Measurements from ENCODE around the gene CTNNA3.

The CTNNA3 gene

GRCh38 chr10:66252986-66253385 is 1443.0 kb downstream of the CTNNA3 start:
- no peak for DNase-seq

- no peak for DNase-seq
Observed at GRCh38 chr10:66246177-66246576, 1449.8 kb downstream of the CTNNA3 start.

- DNase-seq: no peak
Observed at GRCh38 chr10:66244953-66245352, 1451.0 kb downstream of the CTNNA3 start.

GRCh38 chr10:66242885-66243284 is 1453.1 kb downstream of the CTNNA3 start:
- DNase-seq: no peak

- DNase-seq: no peak
Observed at GRCh38 chr10:66239062-66239461, 1456.9 kb downstream of the CTNNA3 start.

- DNase-seq: no peak
Observed at GRCh38 chr10:66238343-66238742, 1457.7 kb downstream of the CTNNA3 start.

- DNase-seq: no peak
Observed at GRCh38 chr10:66234872-66235271, 1461.1 kb downstream of the CTNNA3 start.

GRCh38 chr10:66228887-66229286 is 1467.1 kb downstream of the CTNNA3 start:
- no peak for DNase-seq

- DNase-seq: no peak
Observed at GRCh38 chr10:66223656-66224055, 1472.3 kb downstream of the CTNNA3 start.

GRCh38 chr10:66222462-66223046 is 1473.4 kb downstream of the CTNNA3 start:
- DNase-seq: no peak

- no peak for DNase-seq
Observed at GRCh38 chr10:66218981-66219587, 1476.9 kb downstream of the CTNNA3 start.

GRCh38 chr10:66218289-66218688 is 1477.7 kb downstream of the CTNNA3 start:
- DNase-seq: no peak

GRCh38 chr10:66215920-66216319 is 1480.1 kb downstream of the CTNNA3 start:
- no peak for DNase-seq

- no peak for DNase-seq
Observed at GRCh38 chr10:66214721-66215404, 1481.1 kb downstream of the CTNNA3 start.

- DNase-seq: no peak
Observed at GRCh38 chr10:66209025-66209424, 1487.0 kb downstream of the CTNNA3 start.

- no peak for DNase-seq
Observed at GRCh38 chr10:66204838-66205237, 1491.2 kb downstream of the CTNNA3 start.

GRCh38 chr10:66202101-66202500 is 1493.9 kb downstream of the CTNNA3 start:
- DNase-seq: no peak

GRCh38 chr10:66192162-66192831 is 1503.7 kb downstream of the CTNNA3 start:
- no peak for DNase-seq

GRCh38 chr10:66190413-66190812 is 1505.6 kb downstream of the CTNNA3 start:
- no peak for DNase-seq

GRCh38 chr10:66189271-66189670 is 1506.7 kb downstream of the CTNNA3 start:
- no peak for DNase-seq

- no peak for DNase-seq
Observed at GRCh38 chr10:66187053-66187733, 1508.8 kb downstream of the CTNNA3 start.

GRCh38 chr10:66183028-66183427 is 1513.0 kb downstream of the CTNNA3 start:
- DNase-seq: no peak
